Keratinocyte (primary cell): ENCODE measurements around the gene EDN2. TPM values are rescaled to one million over a fixed set of nuclear protein-coding genes. Genes with fewer than 3 reads are reported as not detected.

Source experiments
- DNase-seq: peaks from one replicate; pipeline ENCODE4 v3.0.0-alpha.2; 2011; ENCODE audit warnings: low read depth, missing footprints, low spot score
- FAIRE-seq: peaks from 2 replicates; lab custom pipeline; 2011; peaks lifted over from hg19 to GRCh38; lab: Jason Lieb, UNC
- H2AFZ ChIP-seq: 2 replicates; pipeline ENCODE4 v1.6.0; 2012; ENCODE audit warnings: low read length, control low read depth, inconsistent platforms; ENCODE audit not compliant: control insufficient read depth
- H3K27ac ChIP-seq: 2 replicates; pipeline ENCODE4 v1.5.1; 2011; ENCODE audit warnings: low read length; ENCODE audit not compliant: control insufficient read depth, insufficient read depth
- H3K27me3 ChIP-seq: 3 replicates; pipeline ENCODE4 v1.6.0; 2011; ENCODE audit warnings: low read length; ENCODE audit not compliant: control insufficient read depth, insufficient read depth; ENCODE audit errors: extremely low read depth
- H3K36me3 ChIP-seq, 2 experiments: 2 replicates in 1 of 2; 3 replicates in 1 of 2; pipeline ENCODE4 v1.5.1; 2011; ENCODE audit warnings: low read length in 2 of 2, mild to moderate bottlenecking in 1 of 2; ENCODE audit not compliant: control insufficient read depth in 2 of 2, insufficient read depth in 2 of 2; ENCODE audit errors: extremely low read depth in 1 of 2
- H3K4me1 ChIP-seq: 3 replicates; pipeline ENCODE4 v1.5.1; 2011; ENCODE audit warnings: low read length; ENCODE audit not compliant: control insufficient read depth, insufficient read depth; ENCODE audit errors: extremely low read depth
- H3K4me2 ChIP-seq: 3 replicates; pipeline ENCODE4 v1.6.0; 2011; ENCODE audit warnings: low read depth, low read length; ENCODE audit not compliant: control insufficient read depth, insufficient read depth; ENCODE audit errors: extremely low read depth
- H3K4me3 ChIP-seq, 3 experiments: fragments of 200-600 bp in 1 of 3; sonication (generic) in 1 of 3; 2 replicates in 2 of 3; 3 replicates in 1 of 3; pipeline ENCODE4 v1.5.1; 2011 to 2016; ENCODE audit warnings: low read length in 3 of 3, mild to moderate bottlenecking in 3 of 3, control low read depth in 2 of 3, inconsistent platforms in 1 of 3, low read depth in 1 of 3, mixed read lengths in 1 of 3, mixed run types in 1 of 3, moderate library complexity in 1 of 3; ENCODE audit not compliant: control insufficient read depth in 2 of 3, insufficient read depth in 2 of 3; ENCODE audit errors: extremely low read depth in 1 of 3
- H3K79me2 ChIP-seq: 2 replicates; pipeline ENCODE4 v1.6.0; 2012; ENCODE audit warnings: low read length; ENCODE audit not compliant: control insufficient read depth, insufficient read depth
- H3K9ac ChIP-seq: 3 replicates; pipeline ENCODE4 v1.6.0; 2011; ENCODE audit warnings: low read length; ENCODE audit not compliant: control insufficient read depth, insufficient read depth; ENCODE audit errors: extremely low read depth
- H3K9me1 ChIP-seq: 3 replicates; pipeline ENCODE4 v1.6.0; 2011; ENCODE audit warnings: low read length; ENCODE audit not compliant: control insufficient read depth, insufficient read depth; ENCODE audit errors: extremely low read depth
- H3K9me3 ChIP-seq: 2 replicates; pipeline ENCODE4 v1.5.1; 2012; ENCODE audit warnings: low read depth, low read length; ENCODE audit not compliant: control insufficient read depth
- H4K20me1 ChIP-seq: 3 replicates; pipeline ENCODE4 v1.6.0; 2011; ENCODE audit warnings: low read length; ENCODE audit not compliant: control insufficient read depth, insufficient read depth; ENCODE audit errors: extremely low read depth
- EZH2 ChIP-seq: IDR thresholded peaks from one replicate; pipeline ENCODE4 v1.6.1; 2012; ENCODE audit warnings: inconsistent platforms, mild to moderate bottlenecking, low read length, moderate library complexity
- dilution Hi-C: fragments of 300-500 bp; cut with MboI; formaldehyde crosslinking; loops from one replicate; pipeline ENCODE4 v1.7.0; 2020; ENCODE audit warnings: low sequenced_read_pairs; ENCODE audit not compliant: extremely low pct_ligation_motif_present
- polyA plus RNA-seq, 5 experiments: library from polyadenylated mRNA; depleted of rRNA in 3 of 5; stranded (reverse) in 3 of 5; stranded (forward) in 1 of 5; unstranded in 1 of 5; fragments of >200 nt; gene quantifications; 1 replicate in 1 of 5; 2 replicates in 3 of 5; 3 replicates in 1 of 5; pipeline versions ENCODE4 v1.2.1 to v1.2.3, GENCODE V29; 2011 to 2012; ENCODE audit warnings: missing spikeins in 2 of 5, low read depth in 1 of 5, low replicate concordance in 1 of 5
- TF ChIP-seq, protein P1 (sequence below), 3 experiments: IDR thresholded peaks in 1 of 3; conservative IDR thresholded peaks in 1 of 3; optimal IDR thresholded peaks in 1 of 3; 2 replicates in 2 of 3; 3 replicates in 1 of 3; pipeline versions ENCODE3 to v1.5.1; 2011; ENCODE audit warnings: low read length in 3 of 3, mild to moderate bottlenecking in 3 of 3, moderate library complexity in 2 of 3, control low read depth in 1 of 3, inconsistent platforms in 1 of 3; ENCODE audit not compliant: insufficient read depth in 2 of 3; ENCODE audit errors: extremely low read depth in 1 of 3

The EDN2 gene
- polyA plus RNA-seq, 1 donor (not counting 4 experiments of a cell fraction or from before 2014, with no cell fraction given): 0.34 TPM

DNA sequence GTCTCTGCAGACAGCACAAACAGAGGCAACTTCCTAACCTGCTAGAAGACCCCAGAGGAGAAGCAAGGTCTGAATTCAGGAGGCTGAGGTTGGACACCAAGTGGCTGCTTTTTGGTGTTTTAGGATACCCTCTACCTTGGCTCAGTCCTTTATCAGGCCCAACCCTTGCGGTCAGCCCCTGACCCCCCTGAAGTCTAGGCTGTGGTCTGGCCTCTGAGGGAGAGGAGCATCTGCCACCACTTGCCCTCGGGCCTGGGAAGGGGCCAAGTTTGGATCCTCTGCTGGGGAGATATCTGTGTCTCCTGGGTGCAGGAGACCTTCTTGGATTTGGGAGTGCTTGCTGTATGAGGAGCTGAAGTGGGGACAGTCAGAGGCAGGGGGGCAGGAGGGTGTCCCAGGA lies 21.0 kb downstream of the EDN2 start:
- Histone ChIP-seq H3K79me2 (no peaks in the 10 kb centered on the region), H3K9me3 (no peaks in the 10 kb centered on the region), H3K27me3 (no peaks in the 10 kb centered on the region), H3K4me2 (no peak overlapping the region), H3K27ac (no peak overlapping the region), H2AFZ (no peak overlapping the region), H3K9me1 (no peaks in the 10 kb centered on the region), H3K4me1 (peaks cover 31% of the 10 kb centered on the region), H4K20me1 (no peaks in the 10 kb centered on the region), H3K9ac (no peak overlapping the region), H3K36me3 (no peaks in the 10 kb centered on the region), H3K4me3 (no peak overlapping the region)
- DNase-seq: no peak
- FAIRE-seq: no peak
- dilution Hi-C loops: no loop called here
- no peak for TF ChIP-seq EZH2
- TF ChIP-seq, protein P1, sequence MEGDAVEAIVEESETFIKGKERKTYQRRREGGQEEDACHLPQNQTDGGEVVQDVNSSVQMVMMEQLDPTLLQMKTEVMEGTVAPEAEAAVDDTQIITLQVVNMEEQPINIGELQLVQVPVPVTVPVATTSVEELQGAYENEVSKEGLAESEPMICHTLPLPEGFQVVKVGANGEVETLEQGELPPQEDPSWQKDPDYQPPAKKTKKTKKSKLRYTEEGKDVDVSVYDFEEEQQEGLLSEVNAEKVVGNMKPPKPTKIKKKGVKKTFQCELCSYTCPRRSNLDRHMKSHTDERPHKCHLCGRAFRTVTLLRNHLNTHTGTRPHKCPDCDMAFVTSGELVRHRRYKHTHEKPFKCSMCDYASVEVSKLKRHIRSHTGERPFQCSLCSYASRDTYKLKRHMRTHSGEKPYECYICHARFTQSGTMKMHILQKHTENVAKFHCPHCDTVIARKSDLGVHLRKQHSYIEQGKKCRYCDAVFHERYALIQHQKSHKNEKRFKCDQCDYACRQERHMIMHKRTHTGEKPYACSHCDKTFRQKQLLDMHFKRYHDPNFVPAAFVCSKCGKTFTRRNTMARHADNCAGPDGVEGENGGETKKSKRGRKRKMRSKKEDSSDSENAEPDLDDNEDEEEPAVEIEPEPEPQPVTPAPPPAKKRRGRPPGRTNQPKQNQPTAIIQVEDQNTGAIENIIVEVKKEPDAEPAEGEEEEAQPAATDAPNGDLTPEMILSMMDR (optimal IDR thresholded peaks at IDR 0.05 in 1 of 3, IDR thresholded peaks at IDR 0.05 in 1 of 3, conservative IDR thresholded peaks at IDR 0.05 in 1 of 3; ENCODE audit: extremely low read depth in 1 of 3, insufficient read depth in 2 of 3, low read length in 3 of 3): no peak

DNA sequence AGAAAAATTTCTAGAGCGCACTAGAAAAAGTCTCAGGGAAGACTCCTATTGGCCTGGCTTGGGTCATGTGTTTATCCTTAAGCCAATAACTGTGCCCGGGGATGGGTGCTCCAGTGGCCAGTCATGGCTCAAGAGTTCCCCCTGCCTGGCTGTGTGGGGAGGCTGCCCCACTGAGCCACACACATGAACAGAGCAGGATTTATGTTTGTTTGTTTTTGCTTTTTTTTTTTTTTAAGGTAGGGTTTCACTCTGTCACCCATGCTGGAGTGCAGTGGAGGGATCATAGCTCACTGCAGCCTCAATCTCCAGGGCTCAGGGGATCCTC lies 21.8 kb downstream of the EDN2 start:
- Histone ChIP-seq H2AFZ (no peak overlapping the region), H3K4me1 (peaks cover 26% of the 10 kb centered on the region), H3K9me3 (no peaks in the 10 kb centered on the region), H4K20me1 (no peaks in the 10 kb centered on the region), H3K36me3 (no peaks in the 10 kb centered on the region), H3K9ac (no peak overlapping the region), H3K27ac (no peak overlapping the region), H3K9me1 (no peaks in the 10 kb centered on the region), H3K79me2 (no peaks in the 10 kb centered on the region), H3K4me3 (no peak overlapping the region), H3K4me2 (no peak overlapping the region), H3K27me3 (no peaks in the 10 kb centered on the region)
- FAIRE-seq: no peak
- TF ChIP-seq, protein P1 (optimal IDR thresholded peaks at IDR 0.05 in 1 of 3, IDR thresholded peaks at IDR 0.05 in 1 of 3, conservative IDR thresholded peaks at IDR 0.05 in 1 of 3; ENCODE audit: extremely low read depth in 1 of 3, insufficient read depth in 2 of 3, low read length in 3 of 3): peak in 1 of 3 experiments; percentile 14
- TF ChIP-seq EZH2: no peak
- dilution Hi-C loops: no loop called here
- DNase-seq: no peak
